Measurements from ENCODE around the gene IL1R2.

- TF ChIP-seq POLR2AphosphoS5 (IDR thresholded peaks at IDR 0.05; ENCODE audit: low read depth, low read length) (no peak), TAF1 (IDR thresholded peaks at IDR 0.05; ENCODE audit: low read depth, low read length) (no peak), POLR2A (IDR thresholded peaks at IDR 0.05; ENCODE audit: low read depth, low read length) (no peak), SPI1 (IDR thresholded peaks at IDR 0.05; ENCODE audit: low read depth, low read length) (no peak), PAX5 (IDR thresholded peaks at IDR 0.05; ENCODE audit: insufficient read depth, low read length, severe bottlenecking) (no peak), POU2F2 (IDR thresholded peaks at IDR 0.05; ENCODE audit: low read depth, low read length) (no peak)
These were observed 18.9 kb upstream of the IL1R2 start for GRCh38 chr2:101972621-101973434.
